GM21576 (cell line): Measurements from ENCODE around the gene CCDC12.

ENCODE experiments used
- ATAC-seq: cut with Tn5 transposase; IDR thresholded peaks from one replicate; pipeline ENCODE4 v1.9.1; 2021; ENCODE audit warnings: mild to moderate bottlenecking, moderate library complexity; ENCODE audit not compliant: unreplicated experiment

CCDC12 gene

DNA sequence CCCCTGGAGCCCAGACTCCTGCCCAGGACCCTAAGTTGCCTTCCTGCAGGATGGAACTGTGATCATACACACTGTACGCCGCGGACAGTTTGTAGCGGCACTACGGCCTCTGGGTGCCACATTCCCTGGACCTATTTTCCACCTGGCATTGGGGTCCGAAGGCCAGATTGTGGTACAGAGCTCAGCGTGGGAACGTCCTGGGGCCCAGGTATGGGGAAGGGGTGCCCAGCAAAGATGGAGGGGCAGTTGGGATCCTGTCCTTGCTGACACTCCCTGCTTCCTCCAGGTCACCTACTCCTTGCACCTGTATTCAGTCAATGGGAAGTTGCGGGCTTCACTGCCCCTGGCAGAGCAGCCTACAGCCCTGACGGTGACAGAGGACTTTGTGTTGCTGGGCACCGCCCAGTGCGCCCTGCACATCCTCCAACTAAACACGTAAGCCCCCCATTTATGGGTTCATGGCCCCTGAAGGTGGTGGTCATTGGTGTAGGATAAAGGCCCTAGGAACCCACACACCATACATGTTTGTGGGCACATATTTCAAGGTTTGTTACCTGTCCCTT, 31.8 kb upstream of the CCDC12 start:
- no peak for ATAC-seq

DNA sequence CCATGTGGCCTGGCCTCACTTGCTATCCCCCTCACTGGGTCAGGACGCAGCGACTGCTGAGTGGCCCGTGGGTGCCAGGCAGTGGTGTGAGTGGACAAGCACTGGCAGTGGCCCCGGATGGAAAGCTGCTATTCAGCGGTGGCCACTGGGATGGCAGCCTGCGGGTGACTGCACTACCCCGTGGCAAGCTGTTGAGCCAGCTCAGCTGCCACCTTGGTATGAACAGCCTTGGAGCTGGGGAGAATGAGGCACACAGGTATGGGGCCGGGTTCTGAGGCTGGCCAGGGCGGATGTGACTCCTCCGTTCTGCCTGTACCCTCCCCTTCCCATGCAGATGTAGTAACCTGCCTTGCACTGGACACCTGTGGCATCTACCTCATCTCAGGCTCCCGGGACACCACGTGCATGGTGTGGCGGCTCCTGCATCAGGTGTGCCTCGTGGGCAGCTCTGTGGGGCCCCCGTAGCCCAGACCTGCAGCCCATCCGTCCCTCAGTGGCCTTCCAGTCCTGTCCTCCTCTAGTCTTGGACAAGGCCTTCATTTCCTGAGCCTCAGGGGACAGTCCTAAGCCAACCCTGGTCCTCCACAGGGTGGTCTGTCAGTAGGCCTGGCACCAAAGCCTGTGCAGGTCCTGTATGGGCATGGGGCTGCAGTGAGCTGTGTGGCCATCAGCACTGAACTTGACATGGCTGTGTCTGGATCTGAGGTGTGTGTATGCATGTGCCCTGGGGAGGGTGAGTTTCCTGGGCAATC, 31.1 kb upstream of the CCDC12 start:
- ATAC-seq = no peak

DNA sequence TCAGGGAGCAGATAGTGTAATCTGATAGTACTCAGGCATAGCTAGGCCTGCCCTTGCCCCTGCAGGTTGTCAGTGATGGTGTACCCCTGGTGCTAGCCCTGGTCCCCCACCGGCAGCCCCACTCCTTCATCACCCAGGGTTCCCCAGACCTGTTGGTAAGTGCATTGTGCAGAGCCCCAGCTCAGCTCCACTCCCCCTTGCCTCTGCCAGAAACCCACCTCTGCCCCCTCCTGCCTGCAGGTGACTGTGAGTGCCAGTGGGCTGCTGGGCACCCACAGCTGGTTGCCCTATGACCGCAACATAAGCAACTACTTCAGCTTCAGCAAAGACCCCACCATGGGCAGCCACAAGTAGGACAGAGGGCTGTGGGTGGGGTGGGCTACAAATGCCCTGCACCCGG, 30.5 kb upstream of the CCDC12 start:
- no peak for ATAC-seq

DNA sequence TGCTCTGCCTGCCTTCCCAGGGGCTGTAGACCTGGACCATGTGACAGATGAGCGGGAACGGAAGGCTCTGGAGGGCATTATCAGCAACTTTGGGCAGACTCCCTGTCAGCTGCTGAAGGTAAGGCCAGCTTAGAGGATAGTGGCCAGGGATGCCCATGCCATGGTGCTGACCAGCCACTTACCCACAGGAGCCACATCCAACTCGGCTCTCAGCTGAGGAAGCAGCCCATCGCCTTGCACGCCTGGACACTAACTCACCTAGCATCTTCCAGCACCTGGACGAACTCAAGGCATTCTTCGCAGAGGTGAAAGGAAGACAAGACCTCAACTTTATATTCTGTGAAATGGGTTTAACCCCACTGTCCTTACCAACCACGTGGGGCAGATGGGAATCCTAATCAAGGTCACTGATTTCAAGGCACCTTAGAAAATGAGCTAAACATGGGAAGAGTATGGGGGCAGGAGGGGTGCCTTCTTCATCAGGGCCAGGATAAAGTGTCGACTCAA, 29.7 kb upstream of the CCDC12 start:
- ATAC-seq = no peak

DNA sequence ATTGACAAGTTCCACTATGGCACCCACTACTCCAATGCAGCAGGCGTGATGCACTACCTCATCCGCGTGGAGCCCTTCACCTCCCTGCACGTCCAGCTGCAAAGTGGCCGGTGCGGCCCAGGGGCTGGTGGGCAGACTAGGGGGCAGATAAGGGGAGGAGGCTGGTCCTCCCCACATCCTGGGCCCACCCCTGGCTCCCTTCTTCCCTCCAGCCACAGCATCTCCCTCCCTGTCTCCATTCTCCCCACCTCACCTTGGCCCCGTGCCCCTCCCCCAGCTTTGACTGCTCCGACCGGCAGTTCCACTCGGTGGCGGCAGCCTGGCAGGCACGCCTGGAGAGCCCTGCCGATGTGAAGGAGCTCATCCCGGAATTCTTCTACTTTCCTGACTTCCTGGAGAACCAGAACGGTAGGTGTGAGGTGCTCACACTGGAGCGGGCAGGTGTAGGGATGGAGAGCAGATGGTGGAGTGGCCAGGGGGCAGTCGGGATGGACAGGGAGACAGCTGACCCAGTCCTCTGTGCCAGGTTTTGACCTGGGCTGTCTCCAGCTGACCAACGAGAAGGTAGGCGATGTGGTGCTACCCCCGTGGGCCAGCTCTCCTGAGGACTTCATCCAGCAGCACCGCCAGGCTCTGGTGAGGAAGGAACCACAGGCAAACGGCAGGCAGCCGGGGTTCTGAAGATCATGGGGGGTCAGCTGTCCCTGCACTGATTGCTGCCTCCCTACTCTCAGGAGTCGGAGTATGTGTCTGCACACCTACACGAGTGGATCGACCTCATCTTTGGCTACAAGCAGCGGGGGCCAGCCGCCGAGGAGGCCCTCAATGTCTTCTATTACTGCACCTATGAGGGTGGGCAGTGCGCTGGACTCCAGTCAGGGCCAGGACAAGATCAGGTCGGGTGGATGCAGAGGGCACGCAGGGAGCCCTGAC, 28.9 kb upstream of the CCDC12 start:
- no peak for ATAC-seq

DNA sequence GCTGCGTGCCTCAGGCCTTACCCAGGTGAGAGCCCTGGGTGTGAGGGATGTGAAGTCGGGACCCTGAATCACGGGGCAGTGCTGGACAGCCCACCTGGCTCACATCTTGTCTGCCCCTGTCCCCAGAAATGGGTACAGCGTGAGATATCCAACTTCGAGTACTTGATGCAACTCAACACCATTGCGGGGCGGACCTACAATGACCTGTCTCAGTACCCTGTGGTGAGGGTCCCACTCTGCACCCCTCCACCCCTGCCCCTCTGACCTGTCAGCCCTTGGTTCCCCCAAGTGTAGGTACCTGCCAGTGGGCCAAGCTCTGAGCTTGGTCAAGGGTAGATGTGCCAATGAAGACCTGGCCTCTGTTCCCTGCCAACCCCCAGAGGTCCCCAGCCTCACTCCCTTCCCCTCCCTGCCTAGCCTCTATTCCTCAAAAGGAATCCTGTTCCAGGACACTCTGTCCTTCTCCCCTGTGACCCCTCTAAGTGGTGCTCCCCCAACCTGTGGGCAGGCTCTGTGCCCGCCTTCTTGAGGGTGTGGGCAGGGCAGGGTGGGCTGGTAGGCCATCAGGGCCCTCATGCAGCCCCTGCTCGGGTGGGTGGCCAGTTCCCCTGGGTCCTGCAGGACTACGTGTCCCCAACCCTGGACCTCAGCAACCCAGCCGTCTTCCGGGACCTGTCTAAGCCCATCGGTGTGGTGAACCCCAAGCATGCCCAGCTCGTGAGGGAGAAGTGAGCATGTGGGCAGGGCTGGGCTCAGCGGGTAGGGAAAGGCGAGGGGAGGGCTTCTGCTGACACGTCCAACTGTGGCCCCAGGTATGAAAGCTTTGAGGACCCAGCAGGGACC, 28.0 kb upstream of the CCDC12 start:
- no peak for ATAC-seq

DNA sequence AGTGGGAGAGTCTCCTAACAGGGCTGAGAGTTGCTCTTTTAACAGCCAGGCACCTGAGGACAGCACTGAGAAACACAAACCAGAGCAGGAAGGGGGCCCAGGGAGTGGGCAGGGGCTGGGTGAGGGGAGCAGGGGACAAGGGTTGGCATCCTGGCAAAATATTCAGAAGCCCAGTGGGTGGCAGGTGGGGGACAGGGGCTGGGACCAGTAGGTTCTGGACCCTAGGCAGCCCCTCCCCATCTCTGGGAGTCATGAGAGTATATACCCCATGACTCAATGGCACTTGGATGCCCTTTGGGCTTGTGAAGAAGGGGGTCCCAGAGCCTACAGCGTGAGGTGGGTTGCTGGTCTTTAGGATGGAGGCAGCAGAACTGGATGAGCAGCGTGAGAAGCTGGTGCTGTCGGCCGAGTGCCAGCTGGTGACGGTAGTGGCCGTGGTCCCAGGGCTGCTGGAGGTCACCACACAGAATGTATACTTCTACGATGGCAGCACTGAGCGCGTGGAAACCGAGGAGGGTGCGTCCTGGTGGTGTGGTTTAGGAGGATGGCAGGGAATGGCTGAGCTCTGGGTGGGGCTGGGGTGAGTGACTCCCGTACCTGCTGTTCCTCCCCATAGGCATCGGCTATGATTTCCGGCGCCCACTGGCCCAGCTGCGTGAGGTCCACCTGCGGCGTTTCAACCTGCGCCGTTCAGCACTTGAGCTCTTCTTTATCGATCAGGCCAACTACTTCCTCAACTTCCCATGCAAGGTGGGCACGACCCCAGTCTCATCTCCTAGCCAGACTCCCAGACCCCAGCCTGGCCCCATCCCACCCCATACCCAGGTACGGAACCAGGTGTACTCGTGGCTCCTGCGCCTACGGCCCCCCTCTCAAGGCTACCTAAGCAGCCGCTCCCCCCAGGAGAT, 27.2 kb upstream of the CCDC12 start:
- no peak for ATAC-seq

DNA sequence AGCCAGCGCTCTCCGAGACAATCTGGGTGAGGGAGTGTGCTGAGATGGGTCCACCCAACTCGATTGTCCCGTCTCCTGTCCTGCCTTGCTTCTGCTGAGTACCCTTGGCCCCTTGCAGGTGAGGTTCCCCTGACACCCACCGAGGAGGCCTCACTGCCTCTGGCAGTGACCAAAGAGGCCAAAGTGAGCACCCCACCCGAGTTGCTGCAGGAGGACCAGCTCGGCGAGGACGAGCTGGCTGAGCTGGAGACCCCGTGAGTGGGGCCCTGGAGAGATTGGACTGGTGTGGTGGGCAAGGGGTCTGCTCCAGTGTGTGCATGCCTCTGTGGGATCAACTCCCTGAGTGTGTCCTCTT, 26.5 kb upstream of the CCDC12 start:
- ATAC-seq = no peak

DNA sequence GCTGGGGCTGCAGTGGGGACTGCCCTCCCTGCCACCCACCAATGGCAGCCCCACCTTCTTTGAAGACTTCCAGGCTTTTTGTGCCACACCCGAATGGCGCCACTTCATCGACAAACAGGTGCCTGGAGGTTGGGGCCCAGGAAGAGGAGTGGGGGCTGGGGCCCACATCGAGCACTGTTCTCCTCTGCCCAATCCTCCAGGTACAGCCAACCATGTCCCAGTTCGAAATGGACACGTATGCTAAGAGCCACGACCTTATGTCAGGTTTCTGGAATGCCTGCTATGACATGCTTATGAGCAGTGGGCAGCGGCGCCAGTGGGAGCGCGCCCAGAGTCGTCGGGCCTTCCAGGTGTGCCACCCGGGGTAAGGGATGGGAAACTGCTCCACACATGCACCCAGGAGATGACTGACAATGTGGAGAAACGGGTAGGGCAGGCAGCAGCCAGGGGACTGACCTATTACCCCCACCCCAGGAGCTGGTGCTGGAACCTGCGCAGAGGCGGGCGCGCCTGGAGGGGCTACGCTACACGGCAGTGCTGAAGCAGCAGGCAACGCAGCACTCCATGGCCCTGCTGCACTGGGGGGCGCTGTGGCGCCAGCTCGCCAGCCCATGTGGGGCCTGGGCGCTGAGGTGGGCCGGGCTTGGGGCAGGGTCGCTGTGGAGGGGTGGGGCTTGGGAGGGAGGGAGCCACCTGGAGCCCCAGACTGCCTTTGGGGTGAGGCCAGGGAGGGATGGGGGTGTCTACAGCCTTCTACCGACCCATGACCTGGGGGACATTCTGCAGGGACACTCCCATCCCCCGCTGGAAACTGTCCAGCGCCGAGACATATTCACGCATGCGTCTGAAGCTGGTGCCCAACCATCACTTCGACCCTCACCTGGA, 25.9 kb upstream of the CCDC12 start:
- no peak for ATAC-seq

DNA sequence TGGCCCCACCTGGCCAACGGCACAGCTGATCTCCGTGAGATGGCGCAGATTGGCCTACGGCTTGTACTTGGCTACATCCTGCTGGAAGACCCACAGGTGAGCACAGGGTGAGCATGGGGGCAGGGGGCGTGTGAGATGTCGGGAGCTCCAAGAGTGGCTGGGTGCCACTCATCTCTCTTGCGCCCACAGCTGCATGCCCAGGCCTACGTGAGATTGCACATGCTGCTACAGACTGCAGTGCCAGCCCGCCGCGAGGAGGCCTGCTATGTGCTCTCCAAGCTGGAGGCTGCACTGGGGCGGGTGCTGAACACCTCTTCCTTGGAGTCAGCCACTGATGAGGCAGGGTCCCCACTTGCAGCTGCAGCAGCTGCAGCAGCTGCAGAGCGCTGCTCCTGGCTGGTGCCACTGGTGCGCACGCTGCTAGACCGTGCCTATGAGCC, 25.2 kb upstream of the CCDC12 start:
- ATAC-seq = no peak

DNA sequence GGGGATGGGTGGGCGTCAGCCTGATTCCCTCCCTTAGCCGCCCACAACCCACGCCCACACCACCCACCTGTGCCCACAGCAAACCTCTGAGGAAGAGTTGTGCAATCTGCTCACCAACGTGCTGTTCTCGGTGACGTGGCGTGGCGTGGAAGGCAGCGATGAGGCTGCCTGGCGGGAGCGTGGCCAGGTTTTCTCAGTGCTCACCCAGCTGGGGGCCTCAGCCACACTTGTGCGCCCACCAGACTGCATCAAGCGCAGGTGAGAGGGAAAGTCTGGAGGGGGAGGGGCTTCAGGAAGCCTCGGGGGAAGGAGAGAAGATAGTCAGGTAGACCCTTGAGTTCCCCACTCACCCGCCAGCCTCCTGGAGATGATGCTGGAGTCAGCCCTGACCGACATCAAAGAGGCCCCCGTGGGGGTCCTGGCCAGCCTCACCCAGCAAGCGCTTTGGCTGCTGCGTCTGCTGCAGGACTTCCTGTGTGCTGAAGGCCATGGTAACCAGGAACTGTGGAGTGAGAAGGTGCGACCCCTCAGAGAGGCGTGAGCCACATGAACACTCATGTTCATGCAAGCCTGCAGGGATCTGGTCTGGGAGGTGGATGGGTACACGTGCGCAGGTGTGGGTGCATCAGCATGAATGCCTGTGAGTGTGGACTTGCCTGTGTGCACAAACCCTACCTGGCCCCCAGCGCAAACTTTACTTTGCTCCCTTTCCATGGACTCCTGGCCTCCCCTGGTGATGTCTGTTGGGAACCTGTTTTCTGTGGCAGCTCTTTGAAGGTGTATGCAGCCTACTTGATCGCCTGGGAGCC, 24.6 kb upstream of the CCDC12 start:
- no peak for ATAC-seq

DNA sequence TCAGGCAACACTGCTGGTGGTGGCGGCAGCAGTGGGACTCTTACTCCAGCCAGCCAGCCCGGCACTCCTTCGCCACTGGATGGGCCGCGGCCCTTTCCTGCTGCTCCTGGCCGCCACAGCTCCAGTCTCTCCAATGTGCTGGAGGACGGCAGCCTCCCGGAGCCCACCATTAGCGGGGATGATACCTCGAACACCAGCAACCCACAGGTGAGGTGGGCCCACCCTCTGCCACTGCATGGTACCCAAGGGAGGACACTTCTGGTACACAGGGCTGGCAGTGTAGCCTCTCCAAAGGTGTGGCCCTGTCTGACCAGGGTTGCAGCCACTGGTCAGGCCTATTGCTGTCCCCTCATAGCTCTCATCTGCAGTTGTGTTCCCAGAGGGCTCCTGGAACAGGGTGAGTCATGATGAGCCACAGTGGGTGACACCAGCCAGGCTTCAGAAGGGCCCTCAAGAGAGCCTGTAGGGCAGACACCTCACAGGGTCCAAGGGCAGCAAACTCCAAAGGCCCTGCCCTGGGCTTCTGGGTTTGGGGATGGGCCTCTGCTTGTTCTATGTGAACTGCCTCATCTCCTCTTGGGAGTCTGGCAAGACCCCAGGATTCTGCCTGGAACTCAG, 23.8 kb upstream of the CCDC12 start:
- ATAC-seq = no peak

DNA sequence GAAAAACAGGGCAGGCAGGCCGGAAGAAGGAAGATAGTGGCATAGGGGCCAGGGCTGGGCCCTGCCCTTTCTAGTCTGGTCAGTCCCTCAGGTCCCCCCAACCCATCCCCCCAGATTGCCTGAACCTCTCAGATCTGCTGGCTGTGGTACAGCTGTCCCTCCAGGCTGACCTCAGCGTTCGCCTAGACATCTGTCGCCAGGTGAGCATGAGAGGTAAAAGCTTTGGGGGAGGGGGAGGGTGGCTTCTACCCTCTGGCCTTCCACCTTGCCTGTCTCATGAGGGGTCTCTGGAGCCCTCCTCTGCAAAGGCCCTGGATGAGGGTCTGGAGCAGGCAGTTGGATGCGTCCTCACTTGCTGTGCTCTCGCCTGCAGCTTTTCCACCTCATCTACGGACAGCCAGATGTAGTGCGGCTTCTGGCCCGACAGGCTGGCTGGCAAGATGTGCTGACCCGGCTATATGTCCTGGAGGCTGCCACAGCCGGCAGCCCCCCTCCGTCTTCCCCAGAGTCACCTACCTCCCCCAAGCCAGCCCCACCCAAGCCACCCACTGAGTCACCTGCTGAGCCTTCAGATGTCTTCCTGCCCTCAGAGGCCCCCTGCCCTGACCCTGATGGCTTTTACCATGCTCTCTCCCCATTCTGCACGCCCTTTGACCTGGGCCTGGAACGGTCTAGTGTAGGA, 23.1 kb upstream of the CCDC12 start:
- no peak for ATAC-seq

DNA sequence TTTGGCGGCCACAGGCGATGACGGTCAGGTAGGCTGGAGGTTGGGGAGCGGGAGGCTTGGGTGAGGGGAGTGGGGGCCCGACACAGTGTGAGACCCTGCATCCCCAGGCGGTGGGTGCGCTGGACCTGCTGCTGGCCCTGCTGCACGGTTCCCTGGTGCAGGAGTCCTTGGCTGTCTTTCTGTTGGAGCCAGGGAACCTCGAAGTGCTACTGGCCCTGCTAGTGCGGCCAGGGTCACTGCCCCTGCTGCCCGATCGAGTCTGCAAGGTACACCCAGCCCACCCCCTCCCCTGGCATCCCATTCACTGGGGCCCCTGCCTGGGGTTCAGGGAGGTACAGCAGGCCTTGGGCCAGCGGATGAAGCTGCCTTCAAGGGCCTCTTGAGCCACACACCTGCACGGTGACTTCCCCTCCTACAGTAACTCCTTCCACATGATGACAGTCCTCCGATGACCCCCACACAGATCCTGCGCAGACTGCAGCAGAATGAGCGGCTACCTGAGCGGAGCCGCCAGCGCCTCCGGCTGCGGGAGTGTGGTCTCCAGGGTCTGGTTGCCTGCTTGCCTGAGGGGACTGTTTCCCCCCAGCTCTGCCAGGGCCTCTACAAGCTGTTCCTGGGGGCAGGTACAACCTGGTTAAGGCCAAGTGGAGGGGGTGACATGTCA, 22.4 kb upstream of the CCDC12 start:
- ATAC-seq = no peak

DNA sequence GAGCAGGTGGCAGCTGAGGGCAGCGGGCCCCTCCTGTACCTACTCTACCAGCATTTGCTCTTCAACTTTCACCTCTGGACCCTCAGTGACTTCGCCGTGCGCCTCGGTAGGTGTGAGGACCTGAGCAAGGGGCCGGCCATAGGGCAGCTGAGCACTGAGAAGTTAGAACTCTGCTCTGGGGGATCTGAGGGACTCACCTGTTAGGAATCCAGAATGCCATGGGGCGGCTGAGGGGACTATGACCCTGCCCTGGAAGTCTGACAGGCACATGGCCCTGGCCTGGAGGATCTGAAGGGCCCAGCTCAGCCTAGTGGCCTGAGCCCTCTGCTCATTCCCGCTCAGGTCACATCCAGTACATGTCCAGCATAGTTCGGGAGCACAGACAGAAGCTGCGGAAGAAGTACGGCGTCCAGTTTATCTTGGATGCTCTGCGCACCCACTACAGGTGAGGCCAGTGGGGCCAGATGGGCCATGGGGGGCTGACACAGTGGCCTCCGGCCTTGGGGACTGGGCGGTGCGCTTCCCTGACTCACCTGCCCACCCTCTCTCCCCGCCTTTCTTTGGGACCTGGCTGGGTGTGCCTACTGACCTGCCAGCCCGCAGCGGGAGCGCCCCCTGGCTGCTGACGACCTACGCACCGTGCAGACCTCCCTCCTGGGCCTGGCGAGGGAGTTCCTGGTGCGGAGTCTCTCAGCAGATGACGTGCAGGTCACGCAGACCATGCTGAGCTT, 21.7 kb upstream of the CCDC12 start:
- no peak for ATAC-seq
